Body of pancreas (tissue), 4 donors: Measurements from ENCODE around the gene POLR3K.

Experiments used
- POLR2A ChIP-seq, 3 donors: fragments of 450-650 bp; IDR thresholded peaks; one replicate each; pipeline ENCODE4 v1.6.1; 2016; ENCODE audit warnings: antibody characterized with exemption in 3 of 3, mild to moderate bottlenecking in 2 of 3
- TF ChIP-seq, protein P1 (sequence below), 7 experiments: fragments of 450-650 bp in 4 of 7; fragments of 200-600 bp in 3 of 7; sonication (generic) in 3 of 7; IDR thresholded peaks; one replicate each; pipeline ENCODE4 v1.5.1; 2016 to 2019; ENCODE audit warnings: antibody characterized with exemption in 7 of 7

- TF ChIP-seq POLR2A (IDR thresholded peaks at IDR 0.05), result no peak
- TF ChIP-seq, protein P1, sequence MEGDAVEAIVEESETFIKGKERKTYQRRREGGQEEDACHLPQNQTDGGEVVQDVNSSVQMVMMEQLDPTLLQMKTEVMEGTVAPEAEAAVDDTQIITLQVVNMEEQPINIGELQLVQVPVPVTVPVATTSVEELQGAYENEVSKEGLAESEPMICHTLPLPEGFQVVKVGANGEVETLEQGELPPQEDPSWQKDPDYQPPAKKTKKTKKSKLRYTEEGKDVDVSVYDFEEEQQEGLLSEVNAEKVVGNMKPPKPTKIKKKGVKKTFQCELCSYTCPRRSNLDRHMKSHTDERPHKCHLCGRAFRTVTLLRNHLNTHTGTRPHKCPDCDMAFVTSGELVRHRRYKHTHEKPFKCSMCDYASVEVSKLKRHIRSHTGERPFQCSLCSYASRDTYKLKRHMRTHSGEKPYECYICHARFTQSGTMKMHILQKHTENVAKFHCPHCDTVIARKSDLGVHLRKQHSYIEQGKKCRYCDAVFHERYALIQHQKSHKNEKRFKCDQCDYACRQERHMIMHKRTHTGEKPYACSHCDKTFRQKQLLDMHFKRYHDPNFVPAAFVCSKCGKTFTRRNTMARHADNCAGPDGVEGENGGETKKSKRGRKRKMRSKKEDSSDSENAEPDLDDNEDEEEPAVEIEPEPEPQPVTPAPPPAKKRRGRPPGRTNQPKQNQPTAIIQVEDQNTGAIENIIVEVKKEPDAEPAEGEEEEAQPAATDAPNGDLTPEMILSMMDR (IDR thresholded peaks at IDR 0.05), result no peak
Measured at GRCh38 chr16:36336-36984, 16.9 kb downstream of the POLR3K start.
